Fibroblast of skin of back (primary cell): ENCODE results near the gene HDAC9.

ENCODE experiments used
- DNase-seq: peaks from one replicate; pipeline ENCODE4 v3.0.0-alpha.2; 2013

HDAC9 gene

GRCh38 chr7:18740579-18740988 is 245.0 kb downstream of the HDAC9 start:
- DNase-seq, result no peak

- peak; percentile 98 for DNase-seq
These were observed 258.5 kb downstream of the HDAC9 start for GRCh38 chr7:18753972-18754610.

- DNase-seq, result peak; percentile 49
These were observed 259.2 kb downstream of the HDAC9 start for GRCh38 chr7:18754766-18755165.

DNA sequence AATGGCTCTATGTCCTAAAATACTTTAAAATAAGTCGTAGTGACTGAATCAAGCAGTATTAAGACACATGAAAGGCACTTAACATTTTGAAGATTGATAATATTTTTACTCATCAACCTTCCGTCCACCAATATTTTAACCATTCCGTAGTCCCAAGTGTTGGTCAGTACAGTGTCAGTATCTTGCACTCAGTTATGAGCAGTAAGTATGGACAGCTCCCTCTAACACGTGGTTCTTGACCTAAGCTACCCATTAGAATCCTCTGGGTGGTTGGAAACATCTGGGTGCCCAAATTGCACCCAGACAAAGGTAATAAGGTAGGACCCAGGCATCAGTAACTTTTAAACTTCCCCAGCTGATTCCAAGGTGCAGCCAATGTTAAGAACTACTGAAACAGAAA is 260.2 kb downstream of the HDAC9 start:
- no peak for DNase-seq

- DNase-seq, result no peak
These were observed 261.0 kb downstream of the HDAC9 start for GRCh38 chr7:18756378-18757050.

DNA sequence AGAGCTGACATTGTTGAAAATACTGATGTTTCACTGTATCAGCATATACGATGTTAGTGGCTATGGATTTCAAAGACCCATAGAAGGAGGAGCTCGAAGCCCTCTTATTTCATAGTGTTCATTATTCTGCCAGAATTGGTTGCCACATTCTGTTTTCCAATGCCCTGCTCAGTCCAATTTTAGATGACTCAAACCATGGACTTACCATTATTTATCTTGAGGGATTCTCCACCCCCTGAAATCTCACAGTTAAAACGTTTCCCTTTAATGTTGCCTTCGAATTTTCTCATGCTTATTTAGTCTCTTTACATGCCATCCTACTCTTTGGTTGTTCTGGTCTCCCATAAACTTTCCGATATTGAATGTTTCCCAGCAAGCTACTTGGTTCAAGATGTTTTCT is 264.5 kb downstream of the HDAC9 start:
- no peak for DNase-seq

GRCh38 chr7:18760631-18761445 is 265.3 kb downstream of the HDAC9 start:
- DNase-seq, result no peak

GRCh38 chr7:18762189-18762588 is 266.6 kb downstream of the HDAC9 start:
- DNase-seq, result peak; percentile 92

DNA sequence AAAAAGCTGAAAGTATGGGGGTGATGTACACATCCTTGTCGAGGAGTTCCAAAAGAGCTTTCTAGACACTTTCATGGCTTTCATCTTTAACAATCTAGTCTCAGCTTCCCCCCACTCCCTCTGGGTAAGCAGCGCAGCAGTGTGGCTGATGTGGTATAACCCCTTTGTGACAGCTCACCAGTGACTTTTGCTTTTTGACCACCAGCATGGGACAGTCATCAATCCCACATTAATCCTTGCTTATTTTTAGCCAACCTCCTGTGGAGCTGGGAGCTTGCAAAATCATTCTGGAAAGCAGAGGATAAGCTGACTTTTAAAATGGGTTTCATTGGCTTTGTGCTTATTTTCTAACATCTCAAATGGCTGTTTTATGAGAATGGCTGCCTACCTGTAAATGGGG is 272.7 kb downstream of the HDAC9 start:
- peak; percentile 93 for DNase-seq

DNA sequence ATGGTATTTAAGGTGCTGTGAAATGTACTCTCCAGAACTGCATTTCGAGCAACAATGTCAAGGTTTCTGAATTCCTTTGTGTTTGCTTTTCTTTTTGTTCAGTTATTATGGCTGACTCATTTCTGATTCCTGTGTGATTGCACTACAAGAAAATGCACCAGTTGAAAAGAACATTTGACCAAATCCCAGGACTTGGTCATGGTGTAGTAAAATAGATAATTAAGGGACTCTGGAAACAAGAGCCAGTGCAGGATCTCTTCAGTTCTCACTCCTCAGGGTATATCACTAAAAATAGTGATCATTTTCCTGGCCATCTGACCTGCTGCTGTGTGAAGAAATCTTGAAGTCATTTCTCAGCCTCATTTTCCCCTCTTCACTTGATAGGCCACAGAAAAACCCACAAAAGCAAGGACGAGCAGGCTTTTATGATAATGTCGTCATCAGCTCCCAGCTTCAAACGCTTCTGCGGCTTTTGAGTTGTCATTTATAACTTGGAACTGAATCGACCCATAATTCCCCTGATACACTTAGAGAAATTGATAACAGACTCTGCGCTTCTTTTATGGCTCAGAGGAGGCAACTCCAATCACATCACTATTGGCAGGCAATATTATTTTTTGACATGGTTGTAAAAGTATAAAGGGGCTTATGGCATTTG is 274.7 kb downstream of the HDAC9 start:
- peak; percentile 92 for DNase-seq

DNA sequence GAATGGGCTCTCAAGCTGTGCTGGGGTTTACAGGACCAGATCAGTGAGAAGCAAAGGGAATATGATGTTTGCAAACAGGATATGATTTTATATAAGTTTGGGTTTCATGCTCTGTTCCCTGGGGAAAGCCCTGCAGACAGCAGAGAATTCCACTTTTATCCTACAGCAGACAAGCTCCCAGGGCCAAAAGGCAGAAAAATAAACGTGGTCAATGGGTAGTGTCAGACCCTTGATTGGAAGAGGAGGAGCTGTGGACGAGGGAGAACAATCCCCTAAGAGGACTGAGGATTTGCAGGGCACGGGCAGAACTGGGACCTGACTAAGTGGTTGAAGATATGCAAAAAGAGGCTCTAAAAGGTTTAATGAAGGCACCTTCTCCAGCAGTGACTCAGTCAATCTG is 275.3 kb downstream of the HDAC9 start:
- peak; percentile 78 for DNase-seq

GRCh38 chr7:18771834-18772566 is 276.5 kb downstream of the HDAC9 start:
- DNase-seq, result no peak

GRCh38 chr7:18772567-18772965 is 277.0 kb downstream of the HDAC9 start:
- no peak for DNase-seq

DNA sequence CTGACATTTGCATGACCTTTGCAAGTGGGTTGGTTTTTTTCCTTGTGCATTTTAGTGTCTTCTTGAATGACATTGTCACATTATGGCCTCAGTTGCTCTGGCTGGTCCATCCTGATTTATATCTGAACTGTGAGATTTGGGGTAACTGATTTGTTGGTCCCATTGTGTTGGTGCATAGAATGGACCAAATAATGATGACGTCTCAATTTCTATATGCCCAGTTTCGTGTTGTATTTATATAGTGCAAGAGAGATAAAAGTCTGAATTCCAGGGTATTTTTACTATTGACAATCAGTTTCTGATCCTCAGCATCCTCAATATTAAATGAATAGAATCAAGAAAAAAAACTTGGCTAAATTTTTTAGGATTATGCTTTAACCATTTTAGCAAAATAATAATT is 281.8 kb downstream of the HDAC9 start:
- DNase-seq, result no peak

- DNase-seq, result peak; percentile 72
These were observed 283.0 kb downstream of the HDAC9 start for GRCh38 chr7:18778594-18778993.

- DNase-seq, result peak; percentile 89
These were observed 284.7 kb downstream of the HDAC9 start for GRCh38 chr7:18780266-18780665.

DNA sequence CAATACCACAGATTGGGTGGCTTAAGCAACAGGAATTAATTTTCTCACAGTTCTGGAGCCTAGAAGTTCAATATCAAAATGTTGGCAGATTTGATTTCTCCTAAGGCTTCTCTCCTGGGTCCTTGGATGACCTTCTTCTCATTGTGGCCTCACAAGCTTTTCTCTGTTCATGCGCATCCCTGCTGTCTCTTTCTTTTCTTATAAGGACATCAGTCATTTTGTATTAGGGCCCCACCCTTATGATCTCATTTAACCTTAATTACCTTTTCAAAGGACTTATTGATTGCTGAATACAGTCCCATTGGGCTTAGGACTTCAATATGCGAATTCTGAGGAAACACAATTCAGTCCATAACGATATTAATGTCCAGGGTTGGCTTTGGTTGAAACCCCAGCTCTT is 285.4 kb downstream of the HDAC9 start:
- DNase-seq, result no peak

GRCh38 chr7:18786196-18786727 is 290.7 kb downstream of the HDAC9 start:
- no peak for DNase-seq

GRCh38 chr7:18786796-18787195 is 291.2 kb downstream of the HDAC9 start:
- DNase-seq, result no peak

- no peak for DNase-seq
These were observed 292.5 kb downstream of the HDAC9 start for GRCh38 chr7:18788026-18788425.

DNA sequence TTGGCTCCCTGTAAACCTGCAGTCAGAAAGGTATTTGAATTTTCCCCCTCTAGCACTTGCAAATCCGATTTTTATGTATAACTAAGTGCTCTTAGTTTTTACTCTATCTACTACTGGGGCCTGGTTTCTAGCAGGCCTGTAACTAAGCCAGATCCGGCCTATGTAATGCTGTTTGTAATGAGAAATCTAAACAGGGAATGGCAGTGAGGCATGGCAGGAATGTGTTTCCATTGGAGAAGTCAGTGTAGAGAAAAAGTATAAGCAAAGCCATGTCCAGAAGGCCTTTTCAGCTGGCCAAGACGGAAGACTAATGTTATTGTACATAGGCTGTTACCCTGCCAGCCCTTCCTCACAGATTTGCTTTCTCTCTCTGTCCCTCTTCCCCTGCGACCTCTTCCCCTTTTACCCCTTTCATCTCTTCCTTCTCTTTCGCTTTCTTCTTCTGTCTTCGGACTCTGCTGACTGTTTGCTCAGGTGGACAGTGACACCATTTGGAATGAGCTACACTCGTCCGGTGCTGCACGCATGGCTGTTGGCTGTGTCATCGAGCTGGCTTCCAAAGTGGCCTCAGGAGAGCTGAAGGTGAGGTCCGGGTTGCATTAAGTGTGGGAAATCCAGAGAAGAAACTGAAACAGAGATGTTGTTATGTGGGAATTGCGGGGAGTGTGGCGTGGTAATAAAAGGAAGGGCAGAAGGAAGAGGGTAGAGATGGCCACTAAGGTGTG is 297.5 kb downstream of the HDAC9 start:
- DNase-seq, result peak; percentile 81
